Measurements from ENCODE around the gene MBP.

DNA sequence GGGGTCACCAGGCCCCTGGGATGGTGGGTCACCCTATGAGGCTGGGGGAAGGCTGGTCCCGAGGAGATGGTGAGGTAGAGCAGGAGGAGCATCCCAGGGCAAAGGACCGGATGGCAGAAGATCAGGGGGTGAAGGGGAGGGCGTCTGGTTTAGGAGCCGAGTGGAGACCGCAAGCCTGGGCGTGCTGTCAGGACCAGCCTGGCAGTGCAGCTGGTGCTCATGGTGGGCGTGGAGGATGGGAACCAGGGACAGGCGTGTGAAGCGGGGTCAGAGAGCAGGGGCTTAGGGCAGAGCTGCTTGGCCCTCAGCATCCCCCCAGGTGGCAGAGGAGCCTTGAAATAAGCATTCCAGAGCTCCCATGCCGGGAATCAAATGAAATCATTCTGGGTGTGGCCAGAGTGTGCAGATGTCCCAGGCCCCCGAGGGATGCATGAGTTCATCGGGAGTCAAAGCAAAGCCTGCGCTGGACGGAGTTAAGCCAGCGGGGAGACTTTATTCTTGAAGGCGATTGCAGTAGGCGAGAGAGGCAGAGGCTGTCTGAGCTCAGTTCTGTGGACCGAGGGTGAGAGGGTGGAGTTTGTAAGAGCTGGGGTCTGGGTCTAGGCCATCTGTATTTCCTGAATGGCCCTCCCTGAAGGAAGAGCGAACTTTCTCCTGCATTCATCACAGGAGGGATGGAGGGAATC is 33.1 kb upstream of the MBP start:
- TF ChIP-seq, protein P1, sequence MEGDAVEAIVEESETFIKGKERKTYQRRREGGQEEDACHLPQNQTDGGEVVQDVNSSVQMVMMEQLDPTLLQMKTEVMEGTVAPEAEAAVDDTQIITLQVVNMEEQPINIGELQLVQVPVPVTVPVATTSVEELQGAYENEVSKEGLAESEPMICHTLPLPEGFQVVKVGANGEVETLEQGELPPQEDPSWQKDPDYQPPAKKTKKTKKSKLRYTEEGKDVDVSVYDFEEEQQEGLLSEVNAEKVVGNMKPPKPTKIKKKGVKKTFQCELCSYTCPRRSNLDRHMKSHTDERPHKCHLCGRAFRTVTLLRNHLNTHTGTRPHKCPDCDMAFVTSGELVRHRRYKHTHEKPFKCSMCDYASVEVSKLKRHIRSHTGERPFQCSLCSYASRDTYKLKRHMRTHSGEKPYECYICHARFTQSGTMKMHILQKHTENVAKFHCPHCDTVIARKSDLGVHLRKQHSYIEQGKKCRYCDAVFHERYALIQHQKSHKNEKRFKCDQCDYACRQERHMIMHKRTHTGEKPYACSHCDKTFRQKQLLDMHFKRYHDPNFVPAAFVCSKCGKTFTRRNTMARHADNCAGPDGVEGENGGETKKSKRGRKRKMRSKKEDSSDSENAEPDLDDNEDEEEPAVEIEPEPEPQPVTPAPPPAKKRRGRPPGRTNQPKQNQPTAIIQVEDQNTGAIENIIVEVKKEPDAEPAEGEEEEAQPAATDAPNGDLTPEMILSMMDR (conservative IDR thresholded peaks at IDR 0.05 in 1 of 2, IDR thresholded peaks at IDR 0.05 in 1 of 2; ENCODE audit: low read depth in 1 of 2, low read length in 2 of 2) = no peak
- no peak for TF ChIP-seq EZH2 (IDR thresholded peaks at IDR 0.05; ENCODE audit: low read length, missing control alignments)
